Measurements from ENCODE around the gene LPAR1. TPM values are rescaled to one million over a fixed set of nuclear protein-coding genes. Genes with fewer than 3 reads are reported as not detected.

The LPAR1 gene
- total RNA-seq, 6 donors from 2014 or later = 9.3 to 28.7 (median 15.6) TPM

DNA sequence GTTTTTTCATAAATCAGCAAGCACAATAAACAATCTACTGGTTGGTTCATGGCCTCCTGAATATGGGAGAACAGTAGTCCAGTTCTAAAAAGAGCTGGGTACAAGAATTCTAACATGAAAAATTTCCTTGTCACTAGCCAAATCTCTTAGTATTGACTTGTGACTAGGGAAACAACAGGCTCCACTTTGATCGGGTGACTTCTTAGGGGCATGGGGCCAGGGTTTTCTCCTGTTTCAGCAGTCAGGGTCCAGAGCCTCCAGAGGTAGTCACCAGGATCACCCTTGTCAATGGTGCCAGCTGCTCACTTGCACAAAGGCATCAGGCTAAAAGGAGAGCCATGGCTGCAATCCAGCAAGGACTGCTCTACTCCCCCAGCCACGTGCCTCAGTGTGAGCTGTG, 38.1 kb downstream of the LPAR1 start:
- Histone ChIP-seq H3K9me3 (no peaks in the 10 kb centered on the region), H3K27me3 (no peaks in the 10 kb centered on the region), H3K4me1 (peaks cover 0 to 7% (median 1%) of the 10 kb centered on the region in 4 donors), H3K4me3 (no peak overlapping the region), H3K27ac (no peak overlapping the region), H3K36me3 (no peaks in the 10 kb centered on the region)
- ATAC-seq (ENCODE audit: low FRiP score in 2 of 2) (no peak), DNase-seq (no peak)
- WGBS, 2 donors = 81 to 84% methylated on average over 2 of the region's 2 CpGs
- no peak for TF ChIP-seq EP300 (IDR thresholded peaks at IDR 0.05)
- TF ChIP-seq, protein P1, sequence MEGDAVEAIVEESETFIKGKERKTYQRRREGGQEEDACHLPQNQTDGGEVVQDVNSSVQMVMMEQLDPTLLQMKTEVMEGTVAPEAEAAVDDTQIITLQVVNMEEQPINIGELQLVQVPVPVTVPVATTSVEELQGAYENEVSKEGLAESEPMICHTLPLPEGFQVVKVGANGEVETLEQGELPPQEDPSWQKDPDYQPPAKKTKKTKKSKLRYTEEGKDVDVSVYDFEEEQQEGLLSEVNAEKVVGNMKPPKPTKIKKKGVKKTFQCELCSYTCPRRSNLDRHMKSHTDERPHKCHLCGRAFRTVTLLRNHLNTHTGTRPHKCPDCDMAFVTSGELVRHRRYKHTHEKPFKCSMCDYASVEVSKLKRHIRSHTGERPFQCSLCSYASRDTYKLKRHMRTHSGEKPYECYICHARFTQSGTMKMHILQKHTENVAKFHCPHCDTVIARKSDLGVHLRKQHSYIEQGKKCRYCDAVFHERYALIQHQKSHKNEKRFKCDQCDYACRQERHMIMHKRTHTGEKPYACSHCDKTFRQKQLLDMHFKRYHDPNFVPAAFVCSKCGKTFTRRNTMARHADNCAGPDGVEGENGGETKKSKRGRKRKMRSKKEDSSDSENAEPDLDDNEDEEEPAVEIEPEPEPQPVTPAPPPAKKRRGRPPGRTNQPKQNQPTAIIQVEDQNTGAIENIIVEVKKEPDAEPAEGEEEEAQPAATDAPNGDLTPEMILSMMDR (IDR thresholded peaks at IDR 0.05) = no peak
- TF ChIP-seq POLR2AphosphoS5 (IDR thresholded peaks at IDR 0.05) = no peak
- TF ChIP-seq POLR2A (IDR thresholded peaks at IDR 0.05) = no peak

DNA sequence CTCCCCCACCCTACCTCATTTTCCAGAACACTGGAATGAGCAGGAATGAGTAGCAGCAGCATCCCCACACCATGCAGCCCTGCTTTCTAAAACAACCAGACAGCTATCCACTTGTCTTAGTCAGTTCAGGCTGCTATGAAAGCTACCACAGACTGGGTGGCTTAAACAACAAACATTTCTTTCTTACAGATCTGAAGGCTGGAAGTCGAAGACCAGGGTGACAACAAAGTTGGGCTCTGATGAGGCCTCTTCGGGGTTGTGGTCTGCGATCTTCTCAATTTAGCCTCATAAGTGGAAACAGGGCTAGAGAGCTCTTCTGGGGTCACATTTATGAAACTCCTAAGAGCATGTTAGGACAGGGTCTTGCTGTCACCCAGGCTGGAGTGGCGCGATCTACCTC, 38.9 kb downstream of the LPAR1 start:
- H3K4me3 ChIP-seq = no peak overlapping the region
- no peaks in the 10 kb centered on the region for H3K36me3 ChIP-seq
- peaks cover 0 to 7% (median 1%) of the 10 kb centered on the region in 4 donors for H3K4me1 ChIP-seq
- H3K27ac ChIP-seq = no peak overlapping the region
- no peak for ATAC-seq (ENCODE audit: low FRiP score in 2 of 2)
- H3K9me3 ChIP-seq = no peaks in the 10 kb centered on the region
- no peak for DNase-seq
- 91 to 93% methylated on average over 5 of the region's 5 CpGs for WGBS, 2 donors
- H3K27me3 ChIP-seq = no peaks in the 10 kb centered on the region
- TF ChIP-seq, protein P1 (IDR thresholded peaks at IDR 0.05) = no peak
- TF ChIP-seq POLR2AphosphoS5 (IDR thresholded peaks at IDR 0.05) (no peak), POLR2A (IDR thresholded peaks at IDR 0.05) (no peak), EP300 (IDR thresholded peaks at IDR 0.05) (no peak)

DNA sequence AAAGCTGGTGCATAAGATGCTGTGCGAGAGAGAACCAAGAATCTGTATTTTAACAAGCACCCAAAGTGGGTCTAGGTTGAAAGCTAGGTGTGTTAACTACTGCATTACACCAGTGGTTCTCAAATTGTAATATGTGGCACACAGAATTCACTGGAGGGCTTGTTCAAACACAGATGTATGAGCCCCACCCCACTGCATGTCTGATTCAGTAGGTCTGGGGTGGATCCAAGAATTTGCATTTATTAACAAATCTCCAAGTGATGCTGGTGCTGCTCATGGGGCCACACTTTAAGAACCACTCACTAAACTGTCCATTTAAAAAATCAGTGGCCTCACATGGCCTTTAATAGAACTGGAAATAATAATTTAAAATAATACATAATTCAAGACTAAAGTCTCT, 40.4 kb downstream of the LPAR1 start:
- no peaks in the 10 kb centered on the region for H3K36me3 ChIP-seq
- no peaks in the 10 kb centered on the region for H3K27me3 ChIP-seq
- DNase-seq (no peak), ATAC-seq (ENCODE audit: low FRiP score in 2 of 2) (peak in 1 of 2 donors; percentile 42)
- TF ChIP-seq, protein P1 (IDR thresholded peaks at IDR 0.05) = no peak
- TF ChIP-seq POLR2AphosphoS5 (IDR thresholded peaks at IDR 0.05) (no peak), EP300 (IDR thresholded peaks at IDR 0.05) (no peak), POLR2A (IDR thresholded peaks at IDR 0.05) (no peak)
- H3K27ac ChIP-seq = no peak overlapping the region
- H3K4me3 ChIP-seq = no peak overlapping the region
- no peaks in the 10 kb centered on the region for H3K9me3 ChIP-seq
- WGBS, 2 donors = 96 to 100% methylated on average over 1 of the region's 1 CpG
- peaks cover 0 to 7% (median 1%) of the 10 kb centered on the region in 4 donors for H3K4me1 ChIP-seq

DNA sequence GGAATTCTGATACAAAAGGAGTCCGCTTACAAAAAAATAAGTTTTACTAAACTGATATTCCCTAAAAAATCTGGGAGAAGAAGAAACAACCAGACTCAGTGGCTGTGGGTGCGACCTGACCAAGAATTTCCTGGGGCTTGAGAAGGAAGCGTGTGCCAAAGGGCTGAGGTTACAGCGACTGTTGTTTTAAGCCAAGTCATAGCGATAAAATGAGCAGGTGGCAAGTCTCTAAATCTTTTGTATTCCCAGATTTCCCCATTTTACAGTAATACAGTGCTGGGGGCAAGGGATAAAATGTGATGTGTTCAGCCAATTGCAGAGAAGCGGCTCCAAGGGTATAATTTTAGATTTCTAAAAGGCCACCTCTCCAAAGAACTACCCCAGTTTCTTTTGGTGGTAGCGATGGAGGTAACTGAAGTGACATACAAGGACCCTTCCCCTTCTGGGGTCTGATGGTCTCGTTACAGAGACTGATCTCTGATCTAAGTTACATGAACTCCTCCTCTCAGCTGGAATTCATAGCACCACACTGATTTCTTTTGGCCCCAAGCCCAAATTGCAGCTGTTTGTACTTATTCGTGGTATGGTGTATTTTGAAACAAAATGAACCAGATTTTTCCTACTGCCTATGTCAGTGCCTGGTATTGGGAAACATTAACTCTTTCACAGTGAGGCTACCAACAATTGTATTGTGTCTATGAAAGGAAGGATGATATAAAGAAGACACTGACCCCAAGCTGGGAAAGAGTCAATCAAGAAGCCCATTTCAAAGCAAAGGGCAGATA, 41.6 kb downstream of the LPAR1 start:
- 63 to 71% methylated on average over 9 of the region's 9 CpGs for WGBS, 2 donors
- no peak for DNase-seq
- Histone ChIP-seq H3K36me3 (no peaks in the 10 kb centered on the region), H3K4me1 (peaks cover 0 to 7% (median 1%) of the 10 kb centered on the region in 4 donors), H3K27me3 (no peaks in the 10 kb centered on the region), H3K27ac (peak overlapping the region; percentile 14 to 67 (median 50)), H3K9me3 (no peaks in the 10 kb centered on the region), H3K4me3 (no peak overlapping the region)
- TF ChIP-seq POLR2A (IDR thresholded peaks at IDR 0.05) (no peak), EP300 (IDR thresholded peaks at IDR 0.05) (no peak), POLR2AphosphoS5 (IDR thresholded peaks at IDR 0.05) (no peak)
- TF ChIP-seq, protein P1 (IDR thresholded peaks at IDR 0.05) = no peak
- ATAC-seq (ENCODE audit: low FRiP score in 2 of 2) = peak in 1 of 2 donors; percentile 59
